ENCODE results near the gene TSPAN5.
"Not testable (repeated sequence)": the region's sequence is repeated elsewhere in the genome, so short reads cannot be mapped to it uniquely, and the experiment has no call there.

TSPAN5 gene

DNA sequence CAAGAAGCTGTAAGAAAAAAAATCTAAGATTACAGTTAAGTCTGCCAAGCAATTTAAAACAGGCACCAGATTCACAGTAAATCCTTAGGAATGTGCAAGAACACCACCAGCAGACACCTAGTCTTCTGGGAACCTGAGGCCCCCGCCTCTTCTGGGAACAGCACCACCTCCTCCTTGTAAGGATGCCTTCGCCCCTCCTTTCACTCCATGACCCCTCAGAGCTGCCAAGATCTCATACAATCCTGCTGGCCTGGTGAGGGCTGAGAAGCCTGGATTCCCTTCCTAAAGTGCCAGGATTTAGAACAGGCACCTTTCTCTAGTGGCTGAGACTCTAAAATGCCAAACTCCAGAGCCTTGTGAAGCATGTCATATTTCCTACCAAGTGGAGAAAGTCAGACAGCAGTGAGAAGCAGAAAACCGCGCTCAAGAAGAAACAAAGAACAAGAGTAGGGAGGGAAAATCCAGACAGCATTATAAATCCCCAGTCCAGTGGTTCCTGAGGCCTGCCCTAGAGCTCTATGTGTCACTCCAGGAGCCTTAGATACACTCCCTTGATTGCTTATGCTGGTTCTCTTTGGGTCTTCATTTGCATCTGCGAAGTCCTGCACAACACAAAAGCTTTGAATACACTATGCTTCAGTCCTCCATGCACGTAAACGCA lies 166.4 kb downstream of the TSPAN5 start:
- in situ Hi-C loops (cut with MboI; ENCODE audit: low pct_unique_long_range_greater_than_20kb, low sequenced_read_pairs), result no loop called here
- no peak for DNase-seq

DNA sequence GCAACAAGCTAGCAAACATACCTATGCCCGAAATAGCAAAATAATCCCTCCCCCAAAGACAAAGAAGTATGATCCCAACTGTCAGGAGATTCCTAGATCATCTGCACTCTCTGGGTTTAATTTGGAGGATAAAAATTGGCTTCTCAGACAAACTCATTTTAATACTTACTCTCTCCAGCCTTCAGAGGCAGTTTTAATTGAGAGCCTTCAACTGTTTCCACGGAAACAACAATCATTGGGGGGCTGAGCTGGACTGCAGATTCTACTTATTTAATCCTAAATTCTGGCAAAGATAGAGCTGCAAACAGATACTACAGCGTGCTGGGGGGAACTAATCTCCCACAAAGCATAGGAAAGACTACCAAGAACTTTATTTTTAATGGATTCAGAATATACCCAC lies 168.2 kb downstream of the TSPAN5 start:
- no peak for DNase-seq
- in situ Hi-C loops (cut with MboI; ENCODE audit: low pct_unique_long_range_greater_than_20kb, low sequenced_read_pairs), result no loop called here

DNA sequence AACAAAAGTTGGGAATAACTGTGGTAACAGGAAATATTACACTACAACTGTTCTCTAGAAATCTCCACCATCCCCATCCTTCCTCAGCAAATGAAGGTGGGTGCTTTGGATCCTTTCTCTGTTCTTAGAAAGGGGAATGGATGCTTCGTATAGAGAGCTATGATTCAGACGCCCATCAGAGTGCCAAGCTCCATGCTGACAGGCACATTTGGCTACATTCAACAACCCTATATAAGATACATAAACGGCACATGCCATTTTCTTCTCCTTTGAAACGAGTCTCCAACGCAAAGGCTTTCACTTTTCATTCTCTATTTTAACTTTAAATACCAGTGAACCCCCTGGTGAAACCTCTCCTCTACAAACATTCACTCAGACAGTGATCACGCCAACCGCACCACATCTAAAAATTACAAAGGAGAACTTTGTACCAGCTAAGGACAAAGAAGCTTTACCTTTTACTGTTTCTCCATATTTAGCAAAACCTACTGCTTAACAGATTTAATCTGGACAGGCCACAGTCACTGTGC lies 172.5 kb downstream of the TSPAN5 start:
- no peak for DNase-seq
- in situ Hi-C loops (cut with MboI; ENCODE audit: low pct_unique_long_range_greater_than_20kb, low sequenced_read_pairs), result no loop called here

DNA sequence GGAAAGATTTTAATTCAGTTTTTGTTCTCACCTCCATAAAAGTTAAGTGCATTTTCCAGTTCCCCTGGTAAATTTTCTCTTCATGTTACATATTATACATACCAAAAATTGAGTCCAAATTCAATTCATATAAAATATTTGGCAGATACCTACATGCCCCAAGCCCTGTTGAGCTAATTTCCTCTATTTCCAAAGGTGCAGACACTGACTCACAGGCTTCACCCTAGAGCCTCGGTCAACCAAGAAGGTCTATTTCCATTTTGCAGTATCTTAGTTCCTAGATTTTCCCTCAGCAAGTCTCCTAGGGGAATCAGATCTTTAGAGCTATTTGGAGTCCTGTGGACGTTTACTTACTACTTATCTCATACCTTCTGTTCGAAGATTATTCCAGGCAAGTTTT lies 174.4 kb downstream of the TSPAN5 start:
- in situ Hi-C loops (cut with MboI; ENCODE audit: low pct_unique_long_range_greater_than_20kb, low sequenced_read_pairs), result no loop called here

DNA sequence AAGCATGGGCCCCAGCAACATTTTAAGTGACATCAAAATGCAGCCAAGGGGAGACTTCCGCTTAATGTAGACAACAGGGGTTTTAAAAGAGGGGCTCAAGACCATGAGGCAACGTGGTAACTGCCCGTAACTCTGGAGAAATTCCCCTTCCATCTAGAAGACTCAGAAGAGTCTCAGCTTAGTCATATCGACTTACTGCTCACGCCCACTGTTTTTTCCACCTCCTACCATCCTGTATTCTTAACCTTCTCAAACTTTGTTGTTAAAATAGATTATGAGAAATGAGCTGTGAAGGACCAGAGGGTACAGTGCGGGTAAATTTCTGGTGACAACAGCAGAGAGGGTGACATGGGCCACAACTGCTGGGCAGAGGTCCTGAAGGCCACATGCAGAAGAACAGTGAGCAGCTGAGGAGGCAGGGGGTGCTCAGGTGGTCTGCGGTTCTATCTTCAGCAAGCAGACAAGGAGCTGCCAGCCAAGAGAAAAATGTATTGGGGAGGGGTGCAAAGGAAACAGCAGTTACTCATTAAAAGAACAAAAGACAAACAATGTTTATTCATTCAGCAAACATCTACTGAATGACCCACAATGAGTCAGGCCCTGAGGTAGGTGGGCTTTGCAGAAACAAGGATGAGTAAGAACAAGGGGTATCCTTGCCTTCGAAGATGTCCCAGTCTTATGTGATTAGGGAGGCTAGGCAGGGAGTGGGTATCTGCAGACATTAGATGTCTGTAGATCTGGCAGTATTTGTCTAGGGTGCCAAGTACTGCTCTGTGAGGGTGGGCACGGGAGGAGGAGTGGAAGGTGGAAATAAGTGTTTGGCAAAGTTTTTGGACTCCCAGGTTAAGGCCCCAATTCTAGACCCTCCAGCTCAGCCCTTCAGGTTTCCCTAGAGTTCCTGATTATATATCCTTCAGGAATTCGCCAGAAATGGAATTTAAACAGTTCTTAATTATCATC lies 175.3 kb downstream of the TSPAN5 start:
- in situ Hi-C loops (cut with MboI; ENCODE audit: low pct_unique_long_range_greater_than_20kb, low sequenced_read_pairs), result no loop called here
- no peak for DNase-seq

More for the DNA sequence above, 174.4 kb downstream of the TSPAN5 start:
- DNase-seq, result no peak

DNA sequence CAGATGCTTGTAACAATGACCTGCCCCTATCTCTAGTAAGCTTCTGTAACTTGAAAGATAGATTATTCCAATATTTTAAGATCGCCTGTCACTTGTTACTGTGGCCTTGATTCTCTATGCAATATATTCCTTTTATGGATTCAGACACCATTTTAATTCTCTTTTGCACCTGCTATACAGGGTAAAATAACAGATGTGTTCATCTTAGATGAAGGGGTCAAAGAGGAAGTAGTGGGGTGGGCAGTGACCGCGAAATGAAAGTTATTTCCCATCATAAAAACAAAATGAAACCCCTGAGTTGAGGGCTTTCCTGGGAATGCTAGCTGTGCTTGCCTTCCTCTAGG lies 175.9 kb downstream of the TSPAN5 start:
- DNase-seq, result no peak
- in situ Hi-C loops (cut with MboI; ENCODE audit: low pct_unique_long_range_greater_than_20kb, low sequenced_read_pairs), result no loop called here

DNA sequence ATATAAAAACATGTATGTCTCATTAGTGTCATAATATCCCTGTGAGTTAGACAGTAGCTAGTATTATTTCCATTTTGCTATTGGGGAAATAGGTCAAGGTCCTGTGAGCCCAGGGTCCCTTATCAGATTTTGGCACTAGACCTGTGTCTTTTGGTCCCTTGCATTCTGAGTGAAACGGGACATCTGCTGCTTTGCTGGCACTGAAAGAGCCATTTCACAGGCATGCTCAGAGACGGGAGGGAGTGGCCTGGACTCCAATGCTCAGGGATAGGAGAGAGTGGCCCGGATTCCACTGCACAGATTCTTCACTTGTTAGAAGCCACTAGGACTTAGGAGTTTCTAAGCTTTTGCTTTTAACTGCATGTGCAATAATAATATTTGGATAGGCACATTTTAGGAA lies 177.2 kb downstream of the TSPAN5 start:
- DNase-seq, result no peak
- in situ Hi-C loops (cut with MboI; ENCODE audit: low pct_unique_long_range_greater_than_20kb, low sequenced_read_pairs), result no loop called here

DNA sequence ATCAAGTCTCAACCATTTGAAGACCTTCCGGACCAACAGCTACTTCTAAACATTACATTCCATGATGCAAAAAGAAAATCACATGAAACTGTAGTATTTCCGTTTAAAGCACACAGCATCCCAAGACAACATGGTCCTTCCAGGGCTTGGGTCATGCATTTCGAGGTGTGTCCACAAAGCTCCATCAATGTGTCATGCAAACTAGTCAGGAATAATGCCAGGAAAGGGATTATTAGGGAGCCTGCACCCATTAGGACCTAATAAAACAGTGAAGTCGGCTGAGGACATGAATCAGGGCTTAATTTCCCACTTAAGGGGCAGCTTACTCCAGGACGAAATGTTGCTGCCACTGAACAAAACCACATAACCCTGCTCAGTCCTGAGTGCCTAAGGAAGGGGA lies 177.9 kb downstream of the TSPAN5 start:
- no peak for DNase-seq
- in situ Hi-C loops (cut with MboI; ENCODE audit: low pct_unique_long_range_greater_than_20kb, low sequenced_read_pairs), result no loop called here

DNA sequence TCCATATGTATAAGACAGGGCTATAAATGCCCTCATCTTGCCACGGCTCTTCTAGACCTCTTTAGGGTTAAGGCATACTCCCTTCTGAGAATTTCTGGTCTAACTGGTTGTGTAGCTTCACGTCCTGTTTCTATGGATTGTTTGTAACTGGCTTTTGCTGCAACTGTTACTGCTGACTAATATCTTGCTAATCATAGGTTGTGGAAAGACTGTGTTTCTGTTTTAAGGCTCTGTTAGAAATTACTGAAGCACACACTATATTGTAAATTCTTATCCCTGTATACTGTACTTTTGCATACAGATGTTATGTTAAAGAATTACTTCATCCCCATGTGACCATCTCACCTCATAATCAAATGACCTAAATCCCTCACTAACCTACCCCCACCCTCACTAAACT lies 178.8 kb downstream of the TSPAN5 start:
- in situ Hi-C loops (cut with MboI; ENCODE audit: low pct_unique_long_range_greater_than_20kb, low sequenced_read_pairs); DNase-seq: not testable (repeated sequence)

DNA sequence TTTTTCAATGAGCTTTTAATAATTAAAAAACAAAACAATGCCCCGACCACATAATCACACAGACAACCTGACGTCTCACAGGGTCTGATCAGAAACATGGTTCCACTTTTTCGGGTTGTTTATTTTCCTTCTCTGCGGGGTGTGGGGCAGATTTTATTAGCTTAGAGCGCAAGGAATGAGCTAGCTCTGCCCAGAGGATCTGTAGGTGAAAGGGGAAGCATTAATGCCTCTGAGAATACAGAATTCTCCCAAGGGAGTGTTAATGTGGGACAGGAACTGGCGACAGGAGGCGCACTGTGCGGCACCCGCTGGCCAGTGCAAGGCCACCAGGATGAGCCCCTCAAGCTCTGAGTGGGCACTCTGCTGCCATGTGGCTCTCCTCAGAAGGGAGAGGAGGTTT lies 181.5 kb downstream of the TSPAN5 start:
- DNase-seq, result no peak
- in situ Hi-C loops (cut with MboI; ENCODE audit: low pct_unique_long_range_greater_than_20kb, low sequenced_read_pairs), result no loop called here

DNA sequence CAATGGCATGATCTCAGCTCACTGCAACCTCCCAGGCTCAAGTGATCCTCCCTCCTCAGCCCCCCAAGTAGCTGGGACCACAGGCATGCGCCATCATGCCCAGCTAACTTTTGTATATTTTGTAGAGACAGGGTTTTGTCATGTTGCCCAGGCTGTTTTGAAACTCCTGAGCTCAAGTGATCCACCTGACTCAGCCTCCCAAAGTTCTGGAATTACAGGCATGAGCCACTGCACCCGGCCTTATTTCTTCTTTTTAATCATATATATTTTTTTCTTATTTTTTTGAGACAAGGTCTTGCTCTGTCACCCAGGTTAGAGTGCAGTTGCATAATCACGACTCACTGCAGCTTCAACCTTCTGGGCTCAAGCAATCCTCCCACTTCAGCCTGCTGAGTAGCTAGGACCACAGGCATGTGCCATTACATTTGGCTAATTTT lies 184.0 kb downstream of the TSPAN5 start:
- no peak for DNase-seq

DNA sequence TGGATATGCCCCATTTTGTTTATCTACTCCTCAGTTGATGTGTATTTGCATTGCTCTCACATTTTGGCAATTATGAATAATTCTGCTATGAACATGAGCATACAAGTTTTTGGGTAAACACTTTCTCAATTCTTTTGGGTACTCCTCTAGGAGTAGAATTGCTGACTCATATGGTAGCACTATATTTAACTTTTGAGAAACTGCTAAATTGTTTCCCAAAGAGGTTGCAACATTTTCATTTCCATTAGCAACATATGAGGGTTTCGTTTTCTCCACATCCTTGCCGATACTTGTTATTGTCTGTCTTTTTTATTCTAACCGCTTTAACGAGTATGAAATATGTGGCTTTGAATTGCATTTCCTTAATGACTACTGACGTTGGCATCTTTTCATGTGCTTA lies 185.4 kb downstream of the TSPAN5 start:
- no peak for DNase-seq
- in situ Hi-C loops (cut with MboI; ENCODE audit: low pct_unique_long_range_greater_than_20kb, low sequenced_read_pairs), result no loop called here

More for the DNA sequence above, 184.0 kb downstream of the TSPAN5 start:
- in situ Hi-C loops (cut with MboI; ENCODE audit: low pct_unique_long_range_greater_than_20kb, low sequenced_read_pairs), result no loop called here

DNA sequence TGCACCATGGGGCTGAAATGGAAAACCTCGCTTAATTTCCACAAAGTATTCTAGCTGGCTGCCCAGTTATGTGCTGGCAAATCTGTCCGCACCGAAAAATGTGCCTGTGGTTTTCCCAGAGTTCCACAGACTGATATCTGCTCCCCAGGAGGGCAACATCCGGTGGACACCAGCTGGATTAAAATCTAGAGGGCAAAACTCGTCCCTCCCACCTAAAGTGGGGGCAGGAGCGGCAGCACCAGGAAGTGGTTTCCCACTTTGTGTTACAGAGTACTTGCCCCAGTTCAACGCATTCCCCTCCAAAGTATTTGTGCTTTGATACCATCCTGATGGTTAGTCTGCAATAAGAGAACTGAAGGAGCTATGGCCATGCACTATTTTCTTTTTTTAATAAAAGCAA lies 187.6 kb downstream of the TSPAN5 start:
- in situ Hi-C loops (cut with MboI; ENCODE audit: low pct_unique_long_range_greater_than_20kb, low sequenced_read_pairs), result no loop called here

DNA sequence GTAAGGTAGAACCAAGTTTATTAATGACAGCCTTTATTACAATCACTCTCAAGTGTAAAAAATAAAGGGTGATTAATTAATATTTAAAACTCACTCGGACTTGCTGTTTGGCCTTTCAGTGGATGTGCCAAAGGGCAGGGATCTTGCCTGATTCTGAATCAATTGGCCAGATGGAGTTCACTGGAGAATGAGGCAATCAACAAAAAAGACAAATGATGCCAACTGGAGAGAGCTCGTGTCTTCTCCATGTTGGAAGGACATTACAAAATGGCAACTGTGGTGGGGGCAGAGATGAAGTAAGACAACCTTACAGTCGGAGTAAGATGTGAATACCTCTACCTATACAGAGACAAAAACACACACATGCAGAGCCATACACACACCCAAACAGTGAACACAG lies 188.0 kb downstream of the TSPAN5 start:
- DNase-seq, result no peak
- in situ Hi-C loops (cut with MboI; ENCODE audit: low pct_unique_long_range_greater_than_20kb, low sequenced_read_pairs), result no loop called here

More for the DNA sequence above, 187.6 kb downstream of the TSPAN5 start:
- peak; percentile 65 for DNase-seq

DNA sequence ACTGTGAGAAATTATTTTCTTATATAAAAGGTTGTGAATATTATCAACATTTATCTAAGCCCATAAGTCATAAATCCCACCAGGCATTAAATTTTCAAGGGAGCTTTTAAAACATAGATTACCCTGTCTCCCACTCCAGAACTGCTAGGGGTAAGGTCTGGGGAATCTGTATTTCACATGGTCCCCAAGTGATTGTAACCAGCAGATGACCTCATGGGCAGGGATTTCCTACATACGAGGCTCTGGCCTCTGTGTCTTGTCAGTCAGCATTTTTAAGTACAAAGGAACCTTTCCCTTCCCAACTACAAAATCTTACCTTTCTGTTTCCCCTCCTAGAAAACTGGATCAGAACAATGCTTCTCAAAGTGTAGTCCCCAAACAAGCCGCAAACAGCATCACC lies 188.6 kb downstream of the TSPAN5 start:
- DNase-seq, result no peak
- in situ Hi-C loops (cut with MboI; ENCODE audit: low pct_unique_long_range_greater_than_20kb, low sequenced_read_pairs), result no loop called here

DNA sequence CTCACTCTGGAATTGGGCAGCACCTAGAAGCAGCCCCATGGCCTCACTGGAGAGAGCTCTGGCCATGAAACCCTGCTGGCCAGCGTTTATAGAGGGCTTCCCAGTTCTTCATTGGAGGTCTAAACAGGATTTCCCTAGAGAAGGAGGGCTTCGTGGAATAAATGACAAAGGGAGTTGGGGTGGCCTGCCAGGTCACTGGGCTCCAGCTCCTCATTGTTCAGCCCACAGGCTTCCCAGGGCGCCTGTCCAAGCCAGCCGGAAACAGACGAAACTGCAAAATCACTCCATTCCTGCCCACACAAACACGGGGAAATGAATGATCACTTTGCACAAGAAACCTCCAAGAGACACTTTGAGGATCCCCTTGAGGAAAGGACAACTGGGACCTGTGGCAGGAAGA lies 189.7 kb downstream of the TSPAN5 start:
- DNase-seq, result no peak
- in situ Hi-C loops (cut with MboI; ENCODE audit: low pct_unique_long_range_greater_than_20kb, low sequenced_read_pairs), result no loop called here

DNA sequence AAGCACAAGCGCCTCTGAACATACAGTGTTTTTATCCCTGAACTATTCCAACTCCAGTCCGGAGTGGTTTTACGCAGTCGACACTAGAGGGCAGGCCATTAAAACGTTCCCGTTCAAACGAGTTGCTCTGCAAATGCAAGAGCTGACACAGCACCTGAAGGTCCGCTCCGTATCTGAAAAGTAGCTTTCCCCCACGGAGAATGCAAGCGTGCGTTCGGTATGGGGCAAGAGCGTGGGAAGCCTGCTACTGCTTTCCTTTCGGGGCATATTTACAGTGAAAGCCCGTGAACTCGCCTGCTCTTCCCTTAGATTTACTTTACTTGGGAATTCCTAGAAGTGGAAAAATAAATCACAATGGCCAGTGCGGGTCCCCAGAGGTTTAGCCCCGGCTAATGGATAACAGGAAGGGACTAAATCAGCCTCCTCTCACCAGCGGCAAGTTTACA lies 190.8 kb downstream of the TSPAN5 start:
- in situ Hi-C loops (cut with MboI; ENCODE audit: low pct_unique_long_range_greater_than_20kb, low sequenced_read_pairs), result no loop called here
- DNase-seq, result peak; percentile 74

DNA sequence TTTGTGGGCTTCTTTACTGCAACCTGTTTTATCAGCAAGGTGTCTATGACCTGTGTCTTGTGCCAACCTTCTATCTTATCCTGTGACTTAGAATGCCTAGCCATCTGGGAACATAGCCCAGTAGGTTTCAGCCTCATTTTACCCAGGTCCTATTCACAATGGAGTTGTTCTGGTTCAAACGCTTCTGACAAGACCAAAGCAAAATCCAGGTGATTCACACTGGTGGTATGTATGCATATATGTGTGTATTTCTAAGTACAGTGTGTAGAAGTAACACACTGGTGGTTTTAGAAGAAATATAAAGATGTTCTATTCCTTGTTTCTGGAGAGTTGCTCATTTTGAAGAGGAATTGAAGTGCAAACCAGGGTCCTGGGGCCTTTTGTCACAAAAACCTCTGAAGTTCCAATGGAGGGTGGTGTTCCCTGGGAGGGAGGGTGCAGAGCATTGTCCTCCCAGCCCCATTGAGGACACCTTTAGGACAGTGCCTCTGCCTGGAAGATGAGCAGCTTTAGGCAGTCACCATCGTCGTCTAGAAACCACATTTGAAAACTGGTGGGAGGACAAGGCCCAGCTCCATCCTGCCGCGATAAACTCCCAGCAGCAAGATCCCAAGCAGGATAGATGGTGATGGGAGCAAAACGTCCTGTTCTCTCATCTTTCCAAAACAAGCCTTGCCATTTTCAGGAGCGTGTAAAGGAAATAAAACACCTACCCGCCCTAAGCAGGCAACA lies 191.4 kb downstream of the TSPAN5 start:
- in situ Hi-C loops (cut with MboI; ENCODE audit: low pct_unique_long_range_greater_than_20kb, low sequenced_read_pairs), result no loop called here
- no peak for DNase-seq

DNA sequence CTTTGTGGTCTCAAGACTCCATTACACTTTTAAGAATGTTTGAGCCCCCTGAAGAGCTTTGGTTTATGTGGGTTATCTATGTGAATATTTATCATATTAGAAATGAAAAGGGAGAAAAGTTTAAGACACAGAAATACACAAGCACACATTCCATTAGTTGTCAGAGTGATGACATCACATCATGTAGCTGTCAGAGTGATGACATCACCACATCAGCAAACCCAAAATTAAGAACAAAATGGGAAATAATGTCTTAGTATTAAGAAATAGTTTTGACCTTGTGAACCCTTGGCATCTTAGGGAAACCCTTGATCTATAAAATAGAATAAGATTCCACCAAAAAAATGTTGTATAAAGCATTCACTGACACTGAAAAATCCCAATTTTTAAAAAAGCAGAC lies 195.9 kb downstream of the TSPAN5 start:
- no peak for DNase-seq
- in situ Hi-C loops (cut with MboI; ENCODE audit: low pct_unique_long_range_greater_than_20kb, low sequenced_read_pairs), result no loop called here
